Activated T-helper 9 cell treated with anti-CD3 and anti-CD28 coated beads, Interleukin-2, amount 50 U/mL, for 16 hours (primary cell): ENCODE data around the gene NBPF26.
"Not testable (repeated sequence)": the region's sequence is repeated elsewhere in the genome, so short reads cannot be mapped to it uniquely, and the experiment has no call there.

Experiments used
- DNase-seq: peaks from one replicate; pipeline ENCODE4 v3.0.0-alpha.2; 2020; ENCODE audit warnings: low read depth

NBPF26 gene

DNA sequence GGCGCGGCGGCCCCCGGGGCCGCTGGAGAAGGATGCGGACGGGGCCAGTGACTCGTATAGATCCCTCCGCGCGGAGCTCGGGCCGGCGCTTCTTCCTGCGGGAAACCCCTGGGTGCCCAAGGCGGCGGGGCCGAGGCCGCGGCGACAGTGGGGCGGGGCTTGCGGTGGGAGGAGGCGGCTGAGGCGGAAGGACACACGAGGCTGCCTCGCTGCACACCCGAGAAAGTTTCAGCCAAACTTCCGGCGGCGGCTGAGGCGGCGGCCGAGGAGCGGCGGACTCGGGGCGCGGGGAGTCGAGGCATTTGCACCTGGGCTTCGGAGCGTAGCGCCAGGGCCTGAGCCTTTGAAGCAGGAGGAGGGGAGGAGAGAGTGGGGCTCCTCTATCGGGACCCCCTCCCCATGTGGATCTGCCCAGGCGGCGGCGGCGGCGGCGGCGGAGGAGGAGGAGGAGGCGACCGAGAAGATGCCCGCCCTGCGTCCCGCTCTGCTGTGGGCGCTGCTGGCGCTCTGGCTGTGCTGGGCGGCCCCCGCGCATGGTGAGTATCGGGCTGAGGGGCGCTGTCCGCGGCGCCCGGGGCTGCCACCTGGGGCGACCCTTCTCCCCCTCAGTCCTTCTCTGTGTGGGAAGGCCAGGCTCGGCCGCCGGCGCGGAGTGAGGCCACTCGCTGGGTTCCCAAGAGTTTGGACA, at the start of gene NBPF26:
Gene NBPF26, plus strand, starts transcription at position 231 of the 688 bp plus-strand sequence.
- DNase-seq: peak; percentile 54

DNA sequence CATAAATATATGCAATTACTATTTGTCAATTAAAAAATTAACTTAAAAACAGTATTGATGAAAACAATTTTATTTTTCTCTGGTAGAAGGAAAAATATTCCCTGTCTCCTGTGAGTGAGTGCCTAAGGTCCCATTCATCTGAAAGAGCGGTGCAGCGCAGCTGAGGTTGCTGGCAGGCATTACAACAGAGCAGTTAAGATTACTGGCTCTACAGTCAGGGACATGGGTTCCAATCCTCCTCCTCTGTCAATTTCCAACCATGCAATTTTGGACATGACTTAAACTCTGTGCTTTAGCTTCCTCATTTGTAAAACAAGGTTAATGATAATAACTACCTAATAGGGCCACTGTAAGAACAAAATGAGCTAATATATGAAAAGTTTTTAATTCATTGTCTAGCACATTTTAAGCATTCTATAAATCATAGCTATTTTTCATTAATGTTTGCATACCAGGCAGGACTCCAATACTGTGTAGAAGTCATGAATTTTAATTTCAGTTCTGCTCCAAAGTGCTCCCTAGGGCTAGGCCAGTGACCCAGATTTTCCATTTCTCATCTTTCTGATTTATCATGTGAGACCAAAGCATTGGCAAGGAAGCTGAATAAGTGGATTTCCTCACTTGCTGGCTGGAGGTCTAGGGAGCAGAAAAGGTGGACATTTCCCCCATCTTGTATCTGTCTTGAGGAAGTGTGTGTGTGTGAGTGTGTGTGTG, 43.5 kb upstream of the NBPF26 start:
- DNase-seq: not testable (repeated sequence)

DNA sequence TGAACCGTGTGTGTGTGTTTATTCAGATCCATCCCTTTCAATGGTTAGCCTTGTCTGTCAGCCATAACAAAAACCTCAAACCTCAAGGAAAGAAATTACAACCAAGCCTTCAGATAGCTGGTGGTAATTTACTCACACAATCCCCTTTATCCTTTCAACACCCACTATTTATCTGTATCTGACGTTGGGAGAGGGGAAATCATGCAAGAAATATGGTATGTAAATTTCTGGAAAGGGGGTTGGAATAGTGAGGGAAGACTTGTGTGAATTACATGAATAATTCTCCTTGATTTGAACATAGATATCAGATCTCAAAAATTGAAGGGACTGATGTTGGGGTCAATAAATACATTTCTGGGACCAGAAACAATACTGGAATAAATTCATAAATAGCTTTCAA, 42.8 kb upstream of the NBPF26 start:
- not testable (repeated sequence) for DNase-seq

DNA sequence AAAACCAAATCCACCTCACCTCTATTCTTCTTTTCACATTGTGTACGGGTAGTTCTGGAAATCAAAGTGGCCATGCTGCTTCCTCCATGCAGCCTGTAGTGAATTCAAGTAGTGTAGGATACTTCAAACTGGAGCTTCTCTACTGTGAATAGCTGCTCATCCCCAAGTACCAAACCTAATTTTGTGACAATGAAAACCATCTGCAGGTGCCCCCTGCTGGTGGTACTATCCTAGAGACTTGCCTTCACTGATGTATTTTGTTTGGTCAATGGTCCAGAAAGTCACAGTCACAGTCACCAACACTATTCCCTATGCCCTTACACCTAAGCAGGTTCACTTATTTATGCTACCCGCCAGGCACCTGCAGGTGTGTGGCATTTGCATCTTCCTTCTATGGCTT, 39.3 kb upstream of the NBPF26 start:
- DNase-seq: not testable (repeated sequence)

DNA sequence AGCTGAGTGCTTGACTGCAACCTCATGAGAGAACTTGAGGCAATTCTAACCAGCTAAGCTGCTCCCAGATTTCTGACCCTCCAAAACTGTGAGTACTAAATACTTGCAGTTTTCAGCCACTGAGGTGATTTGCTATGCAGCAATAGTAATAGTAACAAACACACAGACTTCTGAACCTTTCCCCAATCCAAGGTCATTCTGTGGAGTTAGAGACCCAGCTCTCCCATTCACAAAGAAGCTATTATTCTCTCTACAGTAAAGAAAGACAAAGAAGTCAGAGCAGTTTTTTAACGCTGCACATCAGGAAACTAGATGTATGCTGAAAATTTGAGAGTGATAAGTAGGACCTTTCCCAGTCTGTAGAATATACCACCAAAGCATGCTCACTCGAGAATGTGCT, 38.1 kb upstream of the NBPF26 start:
- not testable (repeated sequence) for DNase-seq

DNA sequence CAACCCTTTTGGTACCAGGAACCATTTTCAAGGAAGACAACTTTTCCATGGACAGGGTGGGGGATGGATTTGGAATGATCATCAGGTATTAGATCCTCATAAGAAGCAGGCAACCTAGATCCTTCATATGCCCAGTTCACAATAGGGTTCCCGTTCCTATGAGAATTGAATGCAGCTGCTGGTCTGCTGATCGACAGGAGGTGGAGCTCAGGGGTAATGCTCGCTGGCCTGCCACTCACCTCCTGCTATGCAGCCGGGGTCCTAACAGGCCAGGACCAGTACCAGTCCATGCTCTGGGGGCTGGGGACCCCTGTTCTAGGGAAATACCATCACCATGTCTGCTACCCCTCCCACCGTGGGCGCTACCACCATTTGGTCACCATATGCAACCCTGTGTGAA, 36.5 kb upstream of the NBPF26 start:
- not testable (repeated sequence) for DNase-seq

DNA sequence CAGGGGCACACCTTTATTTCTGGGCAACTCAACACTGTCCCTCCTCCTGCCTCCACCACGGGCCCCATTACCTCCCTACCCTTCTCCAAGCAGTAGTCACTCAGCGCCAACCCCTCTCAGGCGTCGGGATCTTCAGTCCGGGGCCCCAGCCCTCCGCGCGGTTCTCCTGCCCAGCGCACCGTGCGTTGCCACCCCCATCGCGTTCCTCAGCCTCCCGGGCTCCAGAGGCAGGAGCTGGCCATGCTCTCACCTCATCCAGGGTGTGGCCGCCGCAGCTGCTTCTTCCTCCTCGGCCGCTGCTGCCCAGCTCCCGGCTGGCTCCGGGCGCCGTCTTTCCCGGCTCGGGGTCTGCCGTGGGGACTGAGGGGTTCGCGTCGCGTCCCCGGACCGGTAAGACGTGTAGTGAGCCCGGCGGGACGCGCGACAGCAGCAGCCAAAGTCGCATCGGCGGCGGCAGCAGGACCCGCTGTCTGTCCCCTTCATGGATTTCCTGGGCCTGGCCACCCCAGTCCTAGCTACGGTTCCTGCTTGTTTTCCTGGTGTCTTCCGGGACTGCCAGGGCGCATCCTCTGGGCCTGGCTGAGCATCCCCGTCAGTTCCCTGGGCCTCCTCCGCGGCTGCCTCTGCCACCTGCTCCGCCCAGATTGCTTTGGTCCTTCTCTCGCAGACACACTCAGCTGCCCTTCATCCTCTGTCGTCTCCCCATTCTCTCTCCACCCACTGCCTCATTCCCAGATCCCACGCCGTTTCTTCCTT, 22.8 kb upstream of the NBPF26 start:
- DNase-seq: not testable (repeated sequence)

DNA sequence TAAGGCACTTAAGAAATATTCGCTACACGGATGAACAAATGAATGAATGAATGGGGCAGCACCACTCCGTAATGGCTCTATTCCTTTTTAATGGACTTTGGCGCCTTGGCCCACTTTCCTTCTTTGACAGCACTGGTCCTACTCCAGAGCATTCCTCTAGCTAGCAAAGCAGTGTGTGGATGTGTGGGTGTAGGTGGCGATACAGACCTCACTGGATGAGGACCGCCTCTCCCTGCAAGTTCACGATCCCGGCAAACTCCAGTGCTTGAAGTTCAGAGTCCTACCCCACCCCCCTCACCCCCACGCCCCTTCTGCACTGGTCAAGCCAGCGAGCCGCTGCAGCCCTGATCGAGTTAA, 409 bp upstream of the NBPF26 start:
- not testable (repeated sequence) for DNase-seq

DNA sequence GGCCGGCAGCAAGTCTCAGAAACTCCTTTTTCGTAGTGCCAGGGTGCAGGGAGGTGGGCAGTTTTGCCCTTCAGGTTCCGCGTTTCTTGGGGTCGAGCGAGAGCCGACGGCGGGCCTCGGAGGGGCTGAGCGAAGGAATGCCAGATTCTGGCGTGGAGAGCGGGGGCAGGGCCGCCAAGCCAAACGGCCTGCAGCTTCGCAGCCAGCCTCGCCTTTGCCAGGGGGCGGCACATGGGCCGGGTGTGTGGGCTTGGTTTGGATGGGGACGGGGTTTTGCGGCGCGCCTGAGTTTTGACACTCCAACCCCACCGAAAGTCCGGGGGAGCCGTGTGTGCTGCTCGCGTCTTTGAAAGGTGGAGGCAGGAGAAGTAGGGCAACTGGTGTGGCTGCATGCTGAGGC, 762 bp downstream of the NBPF26 start:
- DNase-seq: not testable (repeated sequence)

DNA sequence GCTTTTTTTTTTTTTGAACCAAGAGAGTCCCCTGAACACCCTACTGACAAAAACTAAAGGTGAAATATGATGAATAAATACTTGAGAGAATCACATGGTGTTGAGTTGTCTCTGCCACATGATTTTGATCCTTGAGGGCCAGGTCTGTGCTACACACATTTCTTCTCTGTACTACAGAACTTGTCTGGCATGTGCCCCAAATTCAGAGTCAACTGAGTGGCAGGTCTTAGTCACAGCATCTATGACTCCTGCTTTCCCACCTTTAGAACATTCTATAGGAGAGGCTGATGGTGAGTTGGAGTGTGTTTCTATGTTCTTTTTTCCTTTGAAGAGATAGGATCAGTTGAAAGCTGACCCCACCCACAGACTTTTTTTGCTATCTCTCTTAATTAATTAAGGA, 5.1 kb downstream of the NBPF26 start:
- DNase-seq: peak; percentile 0

DNA sequence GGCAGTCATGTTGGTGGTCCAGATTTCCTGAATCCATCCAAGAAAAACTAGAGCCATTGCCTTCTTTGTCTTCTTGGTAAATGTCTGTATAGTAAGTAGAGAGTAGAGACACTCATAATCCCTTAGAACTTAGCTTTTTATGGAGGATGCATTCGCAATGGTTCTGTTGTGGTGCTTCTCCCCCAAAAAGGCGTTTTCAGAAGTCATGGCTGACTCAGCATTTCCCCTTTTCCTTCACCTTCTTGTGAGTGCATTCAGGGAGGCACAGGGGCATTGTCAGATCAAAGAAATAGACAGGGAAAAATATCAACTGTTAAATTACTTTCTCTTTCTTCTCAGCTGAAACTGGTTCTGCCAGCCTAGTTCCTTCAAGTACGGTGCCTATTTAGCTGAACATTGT, 45.3 kb downstream of the NBPF26 start:
- not testable (repeated sequence) for DNase-seq

DNA sequence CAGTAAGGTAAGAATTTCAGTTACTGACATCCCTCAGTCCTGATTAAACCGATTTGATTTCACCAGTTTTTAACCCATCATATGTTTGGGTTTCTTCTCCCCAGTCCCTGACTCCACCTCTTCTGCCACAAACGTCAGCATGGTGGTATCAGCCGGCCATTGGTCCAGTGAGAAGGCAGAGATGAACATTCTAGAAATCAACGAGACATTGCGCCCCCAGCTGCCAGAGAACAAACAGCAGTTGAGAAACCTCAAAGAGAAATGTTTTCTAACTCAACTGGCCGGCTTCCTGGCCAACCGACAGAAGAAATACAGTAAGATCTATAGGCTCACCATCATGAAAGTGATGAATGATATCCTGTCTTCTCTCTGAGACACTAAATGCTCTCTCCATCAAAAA, 81.7 kb downstream of the NBPF26 start:
- not testable (repeated sequence) for DNase-seq

DNA sequence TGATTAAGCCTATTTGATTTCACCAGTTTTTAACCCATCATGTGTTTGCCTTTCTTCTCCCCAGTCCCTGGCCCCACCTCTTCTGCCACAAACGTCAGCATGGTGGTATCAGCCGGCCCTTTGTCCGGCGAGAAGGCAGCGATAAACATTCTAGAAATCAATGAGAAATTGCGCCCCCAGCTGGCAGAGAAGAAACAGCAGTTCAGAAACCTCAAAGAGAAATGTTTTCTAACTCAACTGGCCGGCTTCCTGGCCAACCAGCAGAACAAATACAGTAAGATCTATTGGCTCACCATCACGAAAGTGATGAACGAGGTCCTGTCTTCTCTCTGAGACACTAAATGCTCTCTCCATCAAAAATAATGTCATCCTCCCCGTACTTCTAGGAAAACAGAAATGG, 88.1 kb downstream of the NBPF26 start:
- not testable (repeated sequence) for DNase-seq

DNA sequence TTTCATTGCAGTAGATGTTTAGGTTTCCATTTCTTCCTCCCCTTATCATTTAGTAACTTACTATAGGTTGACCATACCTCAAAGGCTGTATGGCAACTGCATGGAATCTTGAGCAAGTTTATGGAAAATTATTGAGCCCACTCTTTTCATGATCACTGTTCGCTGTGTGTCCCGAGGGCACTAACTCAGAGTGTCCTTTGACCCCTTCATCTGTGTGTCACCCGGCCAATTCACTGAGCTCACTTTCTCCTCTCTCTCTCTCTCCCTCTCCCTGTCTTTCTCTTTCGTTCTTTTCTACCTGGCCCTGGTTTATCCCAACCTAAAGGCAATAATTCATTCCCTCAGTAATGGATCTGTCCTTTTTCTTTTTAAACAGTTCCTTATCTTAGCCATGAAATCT, 101.3 kb downstream of the NBPF26 start:
- DNase-seq: not testable (repeated sequence)

DNA sequence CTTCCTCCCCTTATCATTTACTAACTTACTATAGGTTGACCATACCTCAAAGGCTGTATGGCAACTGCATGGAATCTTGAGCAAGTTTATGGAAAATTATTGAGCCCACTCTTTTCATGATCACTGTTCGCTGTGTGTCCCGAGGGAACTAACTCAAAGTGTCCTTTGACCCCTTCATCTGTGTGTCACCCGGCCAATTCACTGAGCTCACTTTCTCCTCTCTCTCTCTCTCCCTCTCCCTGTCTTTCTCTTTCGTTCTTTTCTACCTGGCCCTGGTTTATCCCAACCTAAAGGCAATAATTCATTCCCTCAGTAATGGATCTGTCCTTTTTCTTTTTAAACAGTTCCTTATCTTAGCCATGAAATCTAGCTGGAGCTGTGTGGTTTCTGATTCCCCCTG, 102.9 kb downstream of the NBPF26 start:
- DNase-seq: not testable (repeated sequence)

DNA sequence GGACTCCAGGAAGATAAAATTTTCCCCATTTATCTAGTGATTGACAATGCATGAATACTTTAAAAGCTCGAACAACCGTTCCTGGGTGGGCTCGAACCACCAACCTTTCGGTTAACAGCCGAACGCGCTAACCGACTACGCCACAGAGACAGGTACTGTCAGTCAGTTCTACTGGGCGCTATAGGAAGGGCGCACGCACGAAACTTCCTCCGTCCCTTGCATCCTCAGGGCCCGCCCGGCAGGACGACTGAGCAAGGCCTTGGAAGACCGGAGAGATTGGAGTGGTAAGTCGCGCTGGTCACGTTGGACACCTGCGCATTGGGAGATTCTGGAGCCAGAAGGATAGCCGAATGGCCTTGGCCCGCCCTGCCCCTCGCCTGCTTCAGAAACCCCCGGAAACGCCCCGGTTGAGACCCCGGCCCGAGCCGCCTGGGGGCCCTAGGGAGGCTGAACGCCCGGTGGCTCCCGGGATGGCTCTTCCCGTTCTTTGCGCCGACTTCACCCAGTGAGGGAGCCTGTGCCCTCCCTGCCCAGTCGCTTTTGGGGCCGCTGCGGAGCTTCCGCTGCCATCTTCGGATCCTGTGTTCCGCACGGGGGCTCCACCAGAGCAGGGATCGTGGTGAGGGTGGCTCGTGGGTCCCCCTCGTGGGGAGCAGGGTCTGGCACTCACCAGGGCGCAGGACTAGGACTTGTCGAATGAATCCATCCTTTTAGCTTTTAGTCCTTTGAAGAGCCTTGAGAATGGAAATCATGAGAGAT, 120.6 kb downstream of the NBPF26 start:
- DNase-seq: peak; percentile 54

DNA sequence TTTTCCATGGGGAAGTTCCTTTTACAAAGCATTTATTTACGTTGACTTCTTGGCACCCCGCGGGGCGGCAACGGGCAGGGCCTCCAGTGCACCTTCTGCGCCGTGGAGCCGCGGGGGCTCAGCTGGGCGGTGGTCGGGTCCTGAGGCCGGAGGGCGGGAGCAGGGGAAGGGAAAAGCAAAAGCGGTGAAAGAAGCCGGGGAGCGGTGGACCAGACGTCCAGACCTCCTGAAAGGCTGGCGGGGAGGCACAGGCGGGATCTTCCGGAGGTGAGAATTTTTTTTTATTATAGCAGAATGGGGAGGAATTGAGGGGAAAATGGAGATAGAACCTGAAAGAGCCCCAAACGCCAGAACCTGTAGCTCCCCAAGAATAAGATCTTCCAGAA, 121.2 kb downstream of the NBPF26 start:
- not testable (repeated sequence) for DNase-seq

DNA sequence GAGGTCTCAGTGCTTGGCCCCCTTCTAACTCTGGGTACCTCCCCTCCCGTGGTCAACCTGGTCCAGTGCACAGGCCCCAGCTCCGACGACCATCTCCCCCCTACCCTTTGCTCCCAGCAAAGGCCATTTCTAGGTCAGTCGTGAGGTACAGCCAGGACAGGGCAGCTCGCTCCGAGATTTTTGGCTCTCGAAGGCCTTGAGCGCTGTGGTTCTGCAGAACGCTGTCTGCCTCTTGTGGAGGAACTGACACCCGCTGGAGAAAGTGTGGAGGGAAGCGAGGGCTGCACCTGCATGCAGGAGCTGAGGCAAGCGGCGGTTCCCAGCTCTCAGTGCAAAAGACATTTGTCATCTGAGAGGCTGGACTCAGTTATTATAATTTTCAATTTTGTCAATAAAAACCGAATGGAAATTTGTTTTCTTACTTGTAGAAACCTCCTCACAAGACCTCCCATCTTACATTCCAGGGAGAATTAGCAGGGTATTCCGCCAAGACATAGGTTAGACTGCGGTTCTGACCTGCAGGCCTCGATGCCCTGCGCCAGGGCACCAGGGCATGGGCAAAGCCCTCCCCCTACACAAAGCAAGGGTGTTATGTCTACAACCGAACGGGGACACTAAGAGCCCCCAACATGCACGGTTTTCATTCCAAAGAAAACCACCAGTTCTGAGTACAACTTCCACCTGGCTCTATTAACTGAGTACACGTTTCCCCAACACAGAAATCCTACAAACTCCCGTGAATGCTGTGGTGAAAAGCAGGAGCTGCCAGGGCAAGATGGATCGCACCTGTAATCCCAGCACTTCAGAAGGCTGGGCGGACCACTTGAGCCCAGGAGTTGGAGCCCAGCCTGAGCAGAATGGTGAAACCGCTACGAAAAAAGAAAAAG, 125.9 kb downstream of the NBPF26 start:
- DNase-seq: not testable (repeated sequence)

DNA sequence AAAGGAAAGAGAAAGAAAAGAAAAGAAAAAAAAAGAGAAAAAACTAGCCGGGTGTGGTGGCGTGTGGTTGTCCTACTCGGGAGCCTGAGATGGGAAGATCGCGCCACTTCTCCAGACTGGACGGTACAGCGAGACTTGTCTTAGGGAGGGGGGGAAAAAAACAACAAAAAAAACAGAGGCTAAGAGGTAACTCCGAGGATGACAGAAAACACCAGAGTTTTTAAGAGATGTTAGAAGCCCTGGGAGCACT, 126.5 kb downstream of the NBPF26 start:
- DNase-seq: not testable (repeated sequence)

DNA sequence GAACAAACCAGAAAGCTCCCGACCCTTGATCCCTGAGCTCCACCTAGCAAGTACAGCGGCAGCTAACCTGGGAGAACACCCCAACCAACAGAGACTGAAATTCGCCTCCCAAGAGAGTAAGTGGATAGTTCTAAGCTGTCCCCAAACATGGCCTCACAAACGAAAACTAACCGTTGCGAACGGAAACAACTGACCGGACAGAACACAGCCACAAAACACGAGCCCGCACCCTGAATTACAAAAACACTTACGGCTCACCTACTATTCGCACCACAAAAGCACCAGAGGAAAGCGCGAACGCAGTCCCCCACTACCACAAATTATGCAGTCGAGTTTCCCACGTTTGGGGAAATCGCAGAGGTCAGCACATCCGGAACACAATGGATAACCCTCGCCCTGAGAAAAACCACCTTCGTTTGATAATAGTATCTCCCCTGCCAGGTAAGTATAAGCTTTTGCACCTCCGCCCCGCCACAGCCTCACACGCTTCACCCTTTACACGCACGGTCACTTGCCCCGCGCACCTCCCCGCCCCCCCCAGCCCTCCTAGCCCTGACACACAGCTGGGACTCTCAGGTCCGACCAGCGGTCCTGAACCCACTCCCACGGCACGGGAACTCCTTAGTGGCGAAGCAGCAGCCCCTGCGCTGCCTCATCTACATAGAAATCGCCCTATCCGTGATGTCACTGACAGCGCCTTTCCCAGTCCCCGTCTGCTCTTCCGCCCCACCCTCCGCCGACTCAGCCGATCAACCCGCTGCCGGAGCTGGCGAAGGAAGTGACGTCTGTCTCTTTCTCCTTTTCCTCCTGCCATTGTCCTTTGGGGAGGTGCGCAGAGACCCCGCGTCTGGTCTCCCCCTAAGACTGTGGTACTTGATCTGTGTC, 127.0 kb downstream of the NBPF26 start:
- peak; percentile 65 for DNase-seq
